ENCODE data around the gene MSRB1.

- no peak for TF ChIP-seq CTCF (IDR thresholded peaks at IDR 0.05; ENCODE audit: insufficient read depth, low read depth, low read length)
- TF ChIP-seq EZH2 (IDR thresholded peaks at IDR 0.05; ENCODE audit: insufficient read depth, low read length), result peak; percentile 94
Observed at GRCh38 chr16:1917056-1917664, 25.8 kb downstream of the MSRB1 start.

Measured in astrocyte (in vitro differentiated cells and primary cell).